ENCODE data around the gene RNF121.

The RNF121 gene

DNA sequence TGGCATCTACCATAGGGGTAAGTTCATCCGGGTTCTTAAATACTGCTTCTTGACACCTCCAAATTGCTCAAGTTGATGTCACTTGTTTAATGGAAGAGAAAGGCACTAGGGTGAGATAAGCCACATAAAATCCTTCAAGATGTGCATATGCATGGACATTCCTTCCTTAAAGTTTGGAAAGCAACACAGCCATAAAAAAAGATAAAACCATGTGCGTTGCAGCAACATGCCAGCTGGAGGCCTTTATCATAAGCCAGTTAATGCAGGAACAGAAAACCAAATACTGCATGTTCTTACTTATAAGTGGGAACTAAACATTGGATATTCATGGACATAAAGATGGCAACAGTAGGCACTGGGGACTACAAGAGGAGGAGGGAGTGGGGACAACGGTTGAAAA is 61.9 kb downstream of the RNF121 start:
- no peak for DNase-seq

- DNase-seq = peak; percentile 86 to 98 (median 94)
Measured at GRCh38 chr11:71991494-71991893, 62.6 kb downstream of the RNF121 start.

- peak in 2 of 4 experiments; percentile 34 to 60 for DNase-seq
Measured at GRCh38 chr11:71992136-71992730, 63.4 kb downstream of the RNF121 start.

DNA sequence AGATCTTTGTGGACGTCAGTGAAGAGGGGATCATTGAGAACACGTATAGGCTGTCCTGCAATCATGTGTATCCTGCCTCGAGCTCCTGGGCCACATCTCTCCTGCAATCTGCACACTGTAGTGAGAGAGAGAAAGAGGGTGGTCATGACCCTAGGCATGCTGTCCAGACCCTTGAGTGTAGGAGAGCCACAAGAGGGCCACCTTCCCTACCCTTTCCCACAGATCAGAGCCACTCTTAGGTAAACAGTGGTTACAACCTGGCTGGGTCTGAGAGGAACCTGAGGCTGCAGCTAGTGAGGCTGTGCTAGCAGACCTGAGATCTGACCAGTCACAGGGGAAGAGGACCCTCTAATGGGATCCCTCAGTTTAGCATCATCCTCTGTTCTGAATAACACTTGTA is 65.9 kb downstream of the RNF121 start:
- no peak for DNase-seq

- no peak for DNase-seq
Measured at GRCh38 chr11:71995726-71996291, 67.0 kb downstream of the RNF121 start.

DNA sequence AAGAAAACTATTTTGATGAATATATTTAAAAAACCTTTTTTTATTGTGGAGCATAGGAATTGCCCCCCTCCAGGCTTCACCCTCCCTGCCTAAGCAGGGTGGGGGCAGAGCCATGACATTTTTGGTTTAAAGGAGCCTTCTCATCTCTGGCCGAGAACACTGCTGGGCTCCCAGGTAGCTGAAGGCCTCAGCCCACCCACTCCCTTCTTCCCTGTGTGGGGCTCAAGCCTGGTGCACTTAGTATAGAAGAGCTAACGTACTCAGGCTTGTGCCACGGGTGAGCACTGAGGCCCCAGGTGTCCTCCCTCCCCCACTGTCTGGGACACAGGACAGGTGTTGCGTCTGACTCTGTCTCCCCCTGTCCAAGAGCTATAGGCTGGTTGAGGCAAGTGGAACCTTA is 67.7 kb downstream of the RNF121 start:
- no peak for DNase-seq

- peak; percentile 95 to 99 (median 96) for DNase-seq
Measured at GRCh38 chr11:71996946-71997345, 68.1 kb downstream of the RNF121 start.

- DNase-seq = no peak
Measured at GRCh38 chr11:71997594-71997993, 68.7 kb downstream of the RNF121 start.

GRCh38 chr11:71998061-71998460 is 69.2 kb downstream of the RNF121 start:
- no peak for DNase-seq

DNA sequence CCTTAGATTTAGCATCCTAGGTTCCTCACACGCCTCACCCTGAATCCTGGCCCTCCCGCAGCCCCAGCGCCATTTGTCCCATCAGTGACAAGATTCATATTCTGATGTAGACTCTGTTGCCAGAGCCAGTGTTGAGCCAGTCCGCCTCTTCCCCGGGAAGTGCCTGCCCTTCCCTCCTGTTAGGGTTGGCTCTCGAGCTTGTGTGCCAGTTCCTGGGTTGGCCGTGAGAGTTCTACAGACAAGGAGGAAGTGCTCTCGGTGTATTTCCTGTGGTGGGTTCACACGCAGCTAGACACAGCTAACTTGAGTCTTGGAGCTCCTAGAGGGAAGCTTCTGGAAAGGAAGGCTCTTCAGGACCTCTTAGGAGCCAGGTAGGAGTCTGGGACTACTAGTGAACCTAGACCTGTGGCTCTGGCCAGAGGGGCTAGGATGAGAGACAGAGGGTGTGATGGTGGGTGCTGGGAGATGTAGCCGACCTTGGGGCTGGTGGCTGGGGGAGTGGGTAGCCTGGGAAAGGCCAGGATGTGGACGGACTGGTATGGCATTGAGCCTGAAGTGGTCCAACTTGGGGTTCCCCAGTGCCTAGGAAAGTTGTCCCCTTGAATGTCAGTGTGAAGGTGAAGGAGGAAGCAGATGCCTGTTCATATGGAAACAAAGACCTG is 69.9 kb downstream of the RNF121 start, which contains the start of gene IL18BP:
TSS of gene IL18BP (plus strand) at position 261 of the 662 bp plus-strand sequence. CDS start 1,076 bp downstream, outside the sequence.
- peak; percentile 92 to 97 (median 94) for DNase-seq

DNA sequence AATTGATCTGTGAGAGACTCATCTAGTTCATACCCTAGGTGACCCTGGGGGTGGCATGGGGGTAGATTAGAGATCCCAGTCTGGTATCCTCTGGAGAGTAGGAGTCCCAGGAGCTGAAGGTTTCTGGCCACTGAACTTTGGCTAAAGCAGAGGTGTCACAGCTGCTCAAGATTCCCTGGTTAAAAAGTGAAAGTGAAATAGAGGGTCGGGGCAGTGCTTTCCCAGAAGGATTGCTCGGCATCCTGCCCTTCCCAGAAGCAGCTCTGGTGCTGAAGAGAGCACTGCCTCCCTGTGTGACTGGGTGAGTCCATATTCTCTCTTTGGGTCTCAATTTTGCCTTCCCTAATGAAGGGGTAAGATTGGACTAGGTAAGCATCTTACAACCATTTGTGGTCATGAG is 70.5 kb downstream of the RNF121 start:
- no peak for DNase-seq

- DNase-seq = peak in 2 of 4 experiments; percentile 29 to 31
Measured at GRCh38 chr11:71999798-72000197, 71.0 kb downstream of the RNF121 start.

DNA sequence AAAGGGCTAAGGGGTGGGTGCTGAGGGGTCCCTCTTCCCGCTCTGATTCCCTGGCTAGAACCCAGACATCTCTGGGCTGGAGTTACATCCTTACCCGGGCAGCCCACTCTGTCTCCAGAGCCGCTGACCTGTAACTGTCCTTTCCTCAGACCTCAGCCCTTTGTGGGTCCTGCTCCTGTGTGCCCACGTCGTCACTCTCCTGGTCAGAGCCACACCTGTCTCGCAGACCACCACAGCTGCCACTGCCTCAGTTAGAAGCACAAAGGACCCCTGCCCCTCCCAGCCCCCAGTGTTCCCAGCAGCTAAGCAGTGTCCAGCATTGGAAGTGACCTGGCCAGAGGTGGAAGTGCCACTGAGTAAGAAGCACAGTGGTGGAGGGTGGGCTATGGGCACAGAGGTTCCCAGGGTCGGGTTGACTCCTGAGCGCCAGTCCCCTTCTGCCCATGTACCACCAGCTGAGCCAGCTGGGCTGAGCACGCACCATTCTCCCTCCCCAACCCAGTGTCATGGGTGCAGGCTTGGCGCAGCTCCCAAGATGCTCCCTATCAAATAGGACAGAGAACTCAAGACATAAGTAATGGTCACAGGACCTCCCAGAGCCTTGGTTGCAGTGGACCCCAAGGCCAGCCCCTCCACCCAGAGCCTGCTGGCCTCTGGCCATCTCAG is 71.5 kb downstream of the RNF121 start:
- DNase-seq = no peak

DNA sequence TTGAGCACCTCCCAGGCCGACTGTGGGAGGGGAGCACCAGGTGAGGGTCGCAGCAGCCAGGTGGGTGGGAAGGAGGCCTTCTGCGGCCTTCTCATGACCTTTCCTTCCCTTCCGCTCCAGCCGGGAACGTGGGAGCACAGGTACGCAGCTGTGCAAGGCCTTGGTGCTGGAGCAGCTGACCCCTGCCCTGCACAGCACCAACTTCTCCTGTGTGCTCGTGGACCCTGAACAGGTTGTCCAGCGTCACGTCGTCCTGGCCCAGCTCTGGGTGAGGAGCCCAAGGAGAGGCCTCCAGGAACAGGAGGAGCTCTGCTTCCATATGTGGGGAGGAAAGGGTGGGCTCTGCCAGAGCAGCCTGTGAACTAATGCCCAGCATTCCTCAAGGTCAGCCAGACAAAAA is 72.4 kb downstream of the RNF121 start:
- DNase-seq = no peak

- no peak for DNase-seq
Measured at GRCh38 chr11:72001834-72002591, 73.2 kb downstream of the RNF121 start.

DNA sequence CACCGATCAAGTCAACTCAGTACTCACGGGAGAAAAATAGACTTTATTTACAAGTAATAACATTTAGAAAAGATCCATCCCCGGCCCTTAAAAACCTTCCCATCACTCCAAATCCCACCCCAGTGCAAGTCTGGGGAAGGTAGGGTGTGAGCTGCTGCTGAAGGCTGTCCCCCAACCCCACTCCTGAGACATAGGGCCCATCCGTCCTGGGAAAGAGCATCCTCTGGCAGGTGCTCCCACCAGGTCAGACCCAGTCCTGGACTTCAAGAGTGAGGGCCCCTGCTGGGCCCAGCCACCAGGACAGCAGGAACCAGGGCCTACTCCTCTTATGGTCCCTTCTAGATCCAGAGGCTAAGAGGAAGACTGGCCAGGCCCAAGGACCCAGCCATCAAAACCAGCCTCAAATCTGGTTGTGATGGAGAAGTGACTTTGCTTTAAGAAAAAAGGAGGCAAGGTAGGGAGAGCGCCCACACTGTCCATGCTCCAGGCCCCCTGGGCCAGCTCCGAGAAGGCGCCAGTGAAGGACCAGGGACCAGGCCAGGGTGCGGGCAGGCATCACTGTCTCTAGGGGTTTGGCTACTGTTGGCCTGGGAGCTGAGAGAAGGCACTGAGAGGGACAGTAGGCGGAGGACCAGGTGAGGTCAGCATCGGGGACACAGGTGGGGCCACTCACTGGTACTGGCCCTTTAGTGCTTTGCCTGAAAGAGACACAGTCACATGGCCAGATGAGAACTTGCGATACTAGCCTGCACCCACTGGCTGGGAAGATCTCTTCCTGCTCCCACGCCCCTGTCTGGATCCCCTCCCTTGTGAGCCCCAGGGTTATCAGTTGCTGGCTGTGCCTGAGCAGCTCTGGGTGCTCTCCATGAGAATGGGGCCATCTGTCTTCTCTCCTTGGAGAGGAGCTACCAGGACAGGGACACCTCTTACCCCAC is 74.3 kb downstream of the RNF121 start:
- DNase-seq = no peak

- DNase-seq = no peak
Measured at GRCh38 chr11:72003776-72004171, 74.9 kb downstream of the RNF121 start.

GRCh38 chr11:72004515-72005346 is 75.9 kb downstream of the RNF121 start:
- DNase-seq = no peak

GRCh38 chr11:72005347-72006260 is 76.8 kb downstream of the RNF121 start:
- no peak for DNase-seq
